RPMI7951 (cell line): ENCODE measurements around the gene SLC12A8. TPM values are rescaled to one million over a fixed set of nuclear protein-coding genes. Genes with fewer than 3 reads are reported as not detected.
A peak's percentile ranks its signal among the peaks of the same experiment; 100 is the strongest.

Experiments used
- DNase-seq: peaks from one replicate; pipeline ENCODE4 v3.0.0-alpha.2; 2012; ENCODE audit warnings: low read depth
- total RNA-seq: library from RNA; depleted of rRNA; stranded (reverse); fragments of >200 nt; shearing (Covaris generic); gene quantifications from 2 replicates; pipeline ENCODE4 v1.2.3, GENCODE V29; 2014

The SLC12A8 gene
- total RNA-seq, 1 experiment from 2014 or later = 26.6 TPM

DNA sequence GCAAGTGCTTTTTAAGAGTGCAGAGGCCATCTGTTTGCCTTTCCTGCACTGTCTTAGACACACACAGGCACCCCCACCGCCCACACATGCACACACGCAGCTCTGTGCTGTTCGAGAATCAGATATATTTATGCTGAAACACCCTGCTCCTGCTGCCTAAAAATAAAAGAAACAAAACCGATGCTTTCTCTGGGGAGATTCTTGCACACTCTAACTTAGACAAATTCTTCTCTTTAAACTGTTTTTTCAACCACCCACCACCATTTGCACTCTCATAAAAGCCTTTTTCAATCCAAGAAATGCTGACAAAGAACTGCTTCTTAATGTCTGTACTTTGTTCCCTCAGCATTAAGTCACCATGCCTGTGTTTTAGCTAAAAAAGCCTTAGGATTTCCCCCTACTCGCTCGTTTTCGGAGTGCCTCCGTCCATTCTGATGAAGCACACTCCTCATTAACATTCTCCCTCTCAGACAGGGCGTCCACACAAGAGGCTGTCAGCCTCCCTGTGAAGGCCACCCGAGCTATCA is 26.2 kb downstream of the SLC12A8 start:
- DNase-seq = no peak

DNA sequence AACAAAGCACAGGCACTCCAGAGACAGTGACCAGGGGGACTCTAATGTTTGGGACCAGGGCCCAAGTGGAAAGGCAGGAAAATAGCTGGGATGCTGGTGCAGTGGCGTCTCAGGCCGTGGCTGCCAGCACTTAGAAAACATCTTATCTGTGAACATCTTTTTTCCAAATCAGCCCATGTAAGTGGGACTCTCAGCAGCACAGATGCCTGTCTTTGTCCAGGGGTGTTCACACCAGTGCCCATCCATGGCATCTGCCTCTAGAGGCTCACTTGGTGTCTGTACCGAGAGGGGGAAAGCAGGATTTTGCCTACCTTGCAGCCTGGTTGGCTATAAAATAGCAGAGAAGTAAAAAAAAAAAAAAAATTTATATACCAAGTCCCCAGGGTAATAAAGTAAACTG is 26.7 kb downstream of the SLC12A8 start:
- DNase-seq = no peak

DNA sequence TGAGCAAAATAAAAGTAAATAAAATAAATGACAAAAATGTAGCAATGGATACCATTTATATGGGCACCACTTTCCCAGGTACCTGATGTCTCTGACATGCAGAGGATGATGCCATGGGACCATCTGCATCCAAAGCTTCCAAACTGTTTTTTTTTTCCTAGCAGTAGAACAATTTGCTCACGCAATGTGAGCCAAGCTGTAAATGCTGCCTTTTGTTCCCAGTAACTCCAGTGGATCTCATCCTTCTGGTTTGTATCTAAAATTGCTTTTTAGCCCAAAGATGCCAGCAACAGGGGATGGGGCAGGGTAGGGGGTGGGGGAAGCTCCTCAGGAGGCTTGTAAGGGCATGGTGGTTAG is 32.7 kb downstream of the SLC12A8 start:
- no peak for DNase-seq

DNA sequence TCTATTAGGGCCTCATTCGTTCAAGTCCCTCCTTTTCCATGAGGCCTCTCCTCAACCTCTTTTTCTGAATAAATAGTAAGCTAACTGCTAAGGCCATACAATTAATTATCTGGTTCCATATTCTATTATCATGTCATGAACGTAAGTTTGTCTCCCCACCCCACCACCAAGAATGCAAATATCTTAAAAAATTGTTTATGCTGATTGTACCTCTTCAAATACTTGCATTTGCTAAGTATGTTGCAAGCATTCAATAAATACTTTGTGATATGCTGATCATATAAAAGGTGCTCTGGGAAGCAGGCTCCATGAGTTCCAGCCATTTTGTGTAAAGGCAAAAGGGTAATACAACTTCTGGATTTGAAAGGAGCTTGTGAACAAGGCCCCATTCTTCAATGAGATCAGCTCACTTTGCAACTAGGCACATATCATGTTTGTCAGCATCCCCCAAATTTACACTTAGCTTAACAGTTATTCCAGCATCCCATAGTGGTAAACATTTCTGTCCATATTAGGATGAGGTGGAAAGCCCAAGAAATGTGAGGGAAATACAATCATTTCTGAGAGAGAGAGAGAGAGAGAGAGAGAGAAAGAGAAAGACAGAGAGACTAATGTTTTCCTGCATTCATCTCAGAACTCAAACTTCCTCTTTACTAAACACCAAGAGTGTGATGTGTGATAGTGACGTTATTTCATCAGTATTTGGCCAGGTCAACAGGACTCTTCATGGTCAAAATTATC is 33.2 kb downstream of the SLC12A8 start:
- no peak for DNase-seq

DNA sequence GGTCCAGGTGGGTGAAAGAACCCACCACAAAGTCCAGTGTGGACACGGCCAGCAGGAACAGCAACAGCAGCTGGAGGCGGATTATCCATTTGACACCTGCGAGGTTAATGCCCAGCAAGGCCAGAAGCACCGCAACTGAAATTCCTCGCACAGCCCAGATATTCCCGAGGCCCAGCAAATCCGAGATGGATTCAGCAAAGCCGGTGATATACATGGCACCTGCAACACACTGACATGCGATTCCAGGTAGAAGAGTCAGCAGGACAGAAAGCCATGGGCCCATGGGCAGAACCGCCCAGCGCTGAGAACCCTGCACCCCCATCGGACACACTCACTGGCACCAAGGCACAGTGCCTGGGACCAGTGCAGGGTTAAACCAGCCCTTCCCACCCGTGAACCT is 34.8 kb downstream of the SLC12A8 start:
- DNase-seq = no peak

DNA sequence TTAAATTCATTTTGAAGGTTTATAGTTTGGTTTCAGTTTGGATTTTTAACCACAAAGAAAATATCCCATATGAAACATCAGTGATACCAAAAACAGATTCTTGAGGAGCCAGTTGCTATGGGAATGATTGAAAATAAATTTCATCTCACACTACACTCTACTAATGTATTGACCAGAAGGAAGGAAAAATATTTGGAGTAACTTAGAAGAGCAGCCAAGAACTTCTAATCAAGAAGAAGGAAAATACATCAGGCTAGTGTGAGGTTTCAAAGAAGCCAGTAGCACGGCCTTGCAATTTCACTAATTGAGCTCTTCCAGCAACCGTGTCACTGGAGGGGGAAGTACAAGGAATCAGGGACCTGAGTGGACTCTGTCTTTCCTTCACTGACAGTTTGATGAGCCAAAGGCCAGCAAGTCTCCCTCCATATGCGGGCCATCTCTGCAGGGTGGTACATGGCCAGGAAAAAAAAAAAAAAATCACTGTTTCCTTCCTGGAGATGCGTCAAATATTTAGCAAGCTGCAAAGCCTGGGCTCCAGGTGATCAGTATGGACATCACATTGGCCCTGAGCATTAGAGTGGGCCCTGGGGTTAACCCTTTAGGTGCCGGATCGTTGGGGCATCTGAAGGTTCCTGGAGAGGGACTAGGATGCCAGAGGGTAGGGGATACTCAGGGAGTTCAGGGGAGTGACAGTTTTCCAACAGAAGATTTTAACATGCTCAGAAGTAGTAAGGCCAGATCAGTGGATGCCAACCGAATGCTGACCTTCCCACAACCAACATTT is 37.1 kb downstream of the SLC12A8 start:
- no peak for DNase-seq

DNA sequence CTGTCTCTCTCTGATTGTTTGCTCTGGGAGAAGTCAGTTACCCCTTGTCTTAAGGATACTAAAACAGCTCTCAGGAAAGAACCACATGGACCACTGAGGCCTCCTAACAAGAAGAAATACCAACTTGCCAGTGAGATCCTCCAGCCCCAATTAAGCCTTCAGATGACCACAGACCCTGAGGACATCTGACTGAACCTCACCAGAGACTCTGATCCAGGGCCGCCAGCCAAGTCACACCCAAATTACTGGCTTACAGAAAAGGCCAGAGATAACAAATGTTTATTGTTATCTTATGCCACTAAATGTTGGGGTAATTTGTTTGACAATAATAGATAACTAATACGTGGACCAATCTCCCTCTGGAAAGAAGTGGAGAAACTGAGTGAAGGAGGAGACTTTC is 40.2 kb downstream of the SLC12A8 start:
- DNase-seq = no peak

DNA sequence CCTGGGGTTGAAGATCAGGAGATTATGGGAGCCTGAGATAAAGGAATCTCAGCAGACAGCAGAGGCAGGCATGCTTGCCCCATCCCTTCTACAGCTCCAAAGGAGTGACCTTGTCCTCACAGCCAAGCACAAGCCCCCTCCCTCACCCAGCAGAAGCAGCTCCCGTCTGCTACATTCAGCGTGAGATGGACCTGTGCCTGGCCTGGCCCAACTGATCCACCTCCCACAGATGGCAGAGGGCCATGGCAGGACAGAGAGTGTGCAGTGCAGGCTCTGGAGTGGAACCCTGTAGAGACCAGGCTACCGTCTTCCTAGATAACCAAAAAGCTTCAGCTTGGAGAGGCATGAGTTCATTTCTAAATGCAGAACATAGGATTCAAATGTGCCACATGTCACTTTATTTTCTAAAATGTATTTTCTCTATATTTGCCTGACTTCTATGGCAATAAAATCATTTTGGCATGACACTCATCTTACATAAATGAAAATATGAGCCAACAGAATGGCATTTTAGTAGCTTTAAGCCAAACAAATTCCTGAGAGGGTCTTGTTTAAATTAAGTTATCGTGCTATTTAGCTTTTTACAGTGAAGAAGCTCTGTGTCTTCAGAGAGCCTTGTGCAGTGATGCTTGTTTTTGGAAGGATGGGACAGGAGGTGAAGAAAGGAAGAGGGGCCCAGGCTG is 43.7 kb downstream of the SLC12A8 start:
- no peak for DNase-seq

DNA sequence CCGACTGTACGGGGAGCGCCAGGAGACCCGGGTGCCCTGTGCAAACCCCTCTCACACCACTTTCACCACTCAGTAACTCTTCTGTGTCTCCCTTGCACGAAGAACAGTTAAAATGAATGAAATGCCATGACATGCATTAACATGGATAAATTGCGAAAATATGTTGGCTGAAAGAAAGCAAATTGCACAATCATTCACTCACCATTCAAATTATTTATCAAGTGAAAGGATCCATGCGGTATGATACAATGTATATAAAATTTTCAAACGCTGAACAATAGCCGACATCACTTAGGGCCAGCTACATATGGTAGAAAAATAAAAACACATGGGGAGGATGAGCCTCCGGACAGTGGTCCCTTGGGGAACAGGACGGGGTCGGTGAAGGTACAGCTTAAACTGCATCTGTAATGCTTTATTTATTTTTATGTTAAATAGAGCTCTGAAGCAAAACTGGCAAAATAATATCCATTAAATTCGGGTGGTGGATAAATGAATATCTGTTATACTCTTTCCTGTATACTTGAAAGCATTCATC is 45.9 kb downstream of the SLC12A8 start:
- no peak for DNase-seq

DNA sequence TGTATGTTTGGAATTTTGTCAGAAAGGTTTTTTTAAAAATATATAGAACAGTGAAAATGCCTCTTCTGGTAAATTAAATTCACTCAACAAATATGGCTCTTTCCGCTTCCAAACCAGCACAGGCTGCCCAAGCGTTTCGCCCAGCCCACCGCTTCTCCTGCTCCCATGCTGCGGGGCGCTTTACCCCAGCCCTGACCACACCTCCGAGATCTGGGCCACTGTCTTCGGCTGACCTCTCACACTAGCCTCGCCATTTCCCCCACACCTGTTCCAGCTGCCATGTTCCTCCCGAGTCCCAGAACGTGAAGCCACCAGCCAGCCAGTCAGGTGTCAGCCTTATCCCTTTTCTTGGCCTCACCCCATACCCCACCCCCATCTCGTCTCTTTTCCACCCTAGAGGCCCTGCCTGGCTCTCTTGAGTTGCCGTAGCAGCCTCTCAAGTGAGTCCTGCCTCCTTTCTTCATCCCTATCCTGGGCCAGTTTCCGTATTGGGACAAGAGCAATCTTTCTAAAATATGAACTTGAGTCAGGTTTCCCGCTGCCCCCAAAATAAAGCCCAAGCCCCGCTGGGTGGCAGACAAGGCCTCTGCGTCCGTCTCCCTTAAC is 46.5 kb downstream of the SLC12A8 start:
- no peak for DNase-seq

DNA sequence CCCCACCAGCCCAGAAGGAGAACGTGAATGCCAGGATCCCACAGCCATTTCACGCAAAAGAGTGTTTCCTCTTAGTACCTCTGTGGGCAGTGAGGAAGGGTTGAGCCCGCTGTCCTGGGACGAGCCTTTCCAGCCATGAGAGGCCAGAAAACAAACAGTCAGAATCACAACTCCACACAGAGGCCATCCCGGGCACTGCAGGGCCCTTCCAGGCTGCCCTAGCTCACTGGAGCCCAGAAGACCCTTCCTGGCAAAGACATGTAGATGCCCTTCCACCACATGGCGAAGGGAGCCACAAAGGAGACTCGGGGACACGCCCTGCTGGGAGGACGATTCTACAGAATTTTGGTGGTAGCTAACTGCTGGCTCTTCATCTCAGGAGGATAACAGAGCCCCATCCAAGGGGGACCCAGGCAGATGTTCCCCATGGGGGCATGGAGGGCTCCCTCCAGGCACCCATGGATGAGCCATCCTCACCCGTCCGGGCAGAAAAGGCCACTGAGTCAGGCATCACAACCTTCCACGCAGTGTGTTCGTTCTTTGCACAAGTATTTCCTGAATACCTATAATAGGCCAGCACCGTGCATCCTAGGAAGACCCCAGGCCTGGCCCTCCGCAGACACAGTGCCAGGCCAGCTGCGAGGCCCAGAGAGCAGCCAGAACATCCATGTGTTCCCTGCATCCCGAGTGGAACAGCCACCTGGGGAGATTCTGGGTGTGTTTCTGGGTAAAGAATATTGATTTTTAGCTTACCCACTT is 47.2 kb downstream of the SLC12A8 start:
- peak; percentile 52 for DNase-seq

DNA sequence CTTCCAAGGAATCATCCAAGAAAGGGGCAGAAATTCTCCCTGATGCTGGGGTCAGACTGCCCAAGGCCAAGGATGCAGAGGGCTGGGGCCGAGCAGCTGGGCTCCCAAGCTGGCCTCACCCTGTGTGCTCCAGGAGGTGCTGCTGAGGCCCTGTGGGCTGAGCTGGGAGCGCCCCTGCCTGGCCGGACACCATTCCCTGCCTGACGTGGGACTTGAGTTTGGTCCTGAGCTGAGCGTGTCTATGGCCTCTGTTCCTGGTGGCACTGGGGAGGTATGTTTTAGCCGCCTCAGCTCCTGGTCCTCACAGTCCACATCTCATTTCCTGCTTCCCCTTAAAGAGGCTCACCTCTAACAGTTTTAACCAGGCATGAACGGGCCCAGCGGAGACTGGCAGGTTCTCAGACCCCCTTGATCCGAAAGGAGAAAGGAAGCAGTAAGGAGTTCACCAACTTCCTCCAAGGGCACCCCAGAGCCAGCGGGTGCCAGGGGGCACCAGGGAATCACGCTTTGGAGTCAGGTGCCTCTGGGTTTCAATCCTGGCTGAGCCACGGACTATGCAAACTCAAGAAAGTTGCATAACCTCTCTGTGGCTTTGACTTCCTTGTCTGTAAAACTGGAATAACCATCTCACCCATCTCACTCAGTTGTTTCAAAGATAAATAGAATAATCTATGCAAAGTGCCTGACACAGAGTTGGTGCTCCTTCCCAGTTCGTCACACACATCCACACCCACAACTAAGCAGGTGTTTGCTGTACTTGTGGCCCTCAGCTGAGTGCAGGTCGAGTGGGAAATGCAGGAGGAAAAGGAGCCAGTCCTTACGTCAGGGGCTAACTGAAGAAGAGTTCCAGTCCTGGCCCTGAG is 48.6 kb downstream of the SLC12A8 start:
- DNase-seq = peak; percentile 51

DNA sequence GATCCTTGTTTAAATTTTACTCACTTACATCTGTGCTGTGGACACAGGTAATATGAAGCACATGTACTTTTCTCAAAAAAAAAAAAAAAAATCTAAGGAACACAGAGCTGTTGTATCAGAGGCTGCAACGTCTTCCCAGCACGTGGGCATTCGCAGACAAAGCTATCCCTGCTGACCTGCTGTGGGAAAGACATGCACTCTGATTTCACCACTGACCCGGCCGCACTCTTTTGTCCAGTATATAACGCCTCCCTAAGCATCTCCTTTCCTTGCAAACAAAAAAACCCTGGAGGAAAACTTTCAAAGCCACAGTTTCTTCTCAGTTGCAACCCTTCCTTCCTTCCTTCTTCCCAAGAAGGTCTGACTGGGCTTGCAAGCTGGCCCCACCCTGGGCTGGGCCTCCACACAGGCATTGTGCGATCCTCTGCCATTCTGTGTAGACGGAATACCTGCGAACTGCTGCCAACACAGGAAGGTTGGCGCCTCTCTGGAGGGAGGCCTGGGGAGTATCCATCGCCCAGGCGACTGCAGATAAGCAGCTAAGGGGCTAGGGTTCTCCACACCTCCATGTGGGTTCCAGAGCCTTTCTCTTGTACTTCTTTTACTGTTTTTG is 50.8 kb downstream of the SLC12A8 start:
- no peak for DNase-seq

DNA sequence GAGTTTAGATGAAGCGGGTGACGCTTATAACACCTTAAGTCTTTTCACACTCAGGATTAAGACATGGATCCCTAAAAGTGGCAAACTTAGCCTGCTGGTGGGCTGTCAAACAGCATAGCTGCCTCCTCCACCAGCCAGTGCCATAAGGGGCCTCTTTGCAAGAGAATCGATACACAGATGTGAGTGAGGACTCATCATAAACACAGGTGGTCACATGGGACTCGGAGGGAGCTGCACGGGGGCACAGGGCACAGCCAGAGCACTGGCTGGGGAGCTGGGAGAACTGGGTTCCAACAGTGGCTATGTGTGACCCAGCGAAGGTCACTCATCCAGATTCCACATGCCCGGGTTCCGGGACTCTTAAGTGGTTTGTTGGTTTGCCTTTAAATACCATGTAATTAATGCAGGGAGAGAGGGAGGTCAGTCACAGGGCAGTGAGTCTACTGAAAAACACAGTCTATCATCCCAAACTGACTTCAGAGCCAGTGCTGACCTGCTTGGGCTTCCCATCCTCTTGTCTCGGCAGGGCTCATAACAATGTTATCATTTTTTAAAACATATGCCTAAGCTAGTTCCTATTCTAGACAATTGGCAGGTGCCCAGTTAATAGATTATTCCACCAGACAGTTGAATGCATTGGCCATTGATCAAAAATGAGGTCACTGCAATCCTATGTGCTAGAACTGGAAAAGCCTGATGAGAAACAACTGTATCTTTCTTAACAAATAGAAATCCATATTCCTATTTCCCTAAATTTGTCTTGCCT is 51.8 kb downstream of the SLC12A8 start:
- DNase-seq = peak; percentile 60

DNA sequence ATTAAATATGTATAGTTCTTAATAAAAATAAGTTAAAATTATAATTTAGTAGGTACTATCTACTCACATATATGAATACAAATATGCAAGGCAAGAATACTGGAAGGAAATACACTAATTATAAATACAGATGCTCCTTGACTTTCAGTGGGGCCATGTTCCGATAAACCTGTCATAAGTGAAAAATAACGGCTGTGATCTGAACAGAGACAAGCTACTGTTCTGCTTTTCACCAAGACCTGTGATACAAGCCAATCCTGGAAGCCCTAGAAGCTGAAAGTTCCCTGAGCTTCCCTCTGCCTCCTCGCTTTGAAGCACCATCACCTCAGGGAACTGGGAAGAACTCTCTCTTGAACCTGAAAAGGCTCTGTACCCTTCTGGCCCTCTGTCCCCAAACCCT is 55.4 kb downstream of the SLC12A8 start:
- DNase-seq = no peak

DNA sequence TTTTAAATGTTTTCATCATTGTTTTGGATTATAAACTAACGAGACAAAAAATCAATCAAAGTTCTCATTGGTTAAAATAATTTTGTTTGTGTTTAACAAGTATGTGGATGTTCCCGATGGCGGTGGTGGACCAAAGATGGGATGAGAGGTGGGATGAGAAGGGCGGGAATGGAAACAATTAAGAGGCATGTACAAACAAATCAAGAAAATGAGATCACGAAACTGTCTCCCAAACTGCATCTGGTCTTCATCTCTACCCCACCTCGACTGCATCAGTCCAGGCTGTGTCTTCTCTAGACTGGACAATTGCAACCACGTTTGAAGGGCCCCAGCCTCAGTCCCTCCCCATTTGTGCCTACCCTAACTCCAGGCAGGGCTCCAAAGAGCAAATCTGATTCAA is 56.1 kb downstream of the SLC12A8 start:
- DNase-seq = no peak

DNA sequence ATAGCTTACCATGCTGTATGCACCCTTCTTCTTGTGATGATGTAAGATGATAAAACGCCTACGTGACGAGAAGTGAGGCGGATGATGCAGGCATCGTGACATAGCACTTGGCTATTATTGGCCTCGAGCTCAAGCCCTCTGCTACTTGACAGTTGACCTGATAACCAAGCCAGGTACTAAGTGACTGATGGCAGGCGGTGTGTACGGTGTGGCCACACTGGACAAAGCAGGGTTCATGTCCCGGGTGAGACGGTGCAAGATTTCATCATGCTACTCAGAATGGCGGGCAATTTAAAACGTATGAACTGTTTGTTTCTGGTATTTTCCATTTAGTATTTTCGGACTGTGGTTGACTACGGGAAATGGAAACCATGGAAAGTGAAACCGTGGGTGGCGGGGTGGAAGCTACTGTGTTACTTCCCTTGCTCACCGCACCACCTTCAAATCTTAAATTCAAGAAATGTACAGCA is 57.7 kb downstream of the SLC12A8 start:
- DNase-seq = no peak

DNA sequence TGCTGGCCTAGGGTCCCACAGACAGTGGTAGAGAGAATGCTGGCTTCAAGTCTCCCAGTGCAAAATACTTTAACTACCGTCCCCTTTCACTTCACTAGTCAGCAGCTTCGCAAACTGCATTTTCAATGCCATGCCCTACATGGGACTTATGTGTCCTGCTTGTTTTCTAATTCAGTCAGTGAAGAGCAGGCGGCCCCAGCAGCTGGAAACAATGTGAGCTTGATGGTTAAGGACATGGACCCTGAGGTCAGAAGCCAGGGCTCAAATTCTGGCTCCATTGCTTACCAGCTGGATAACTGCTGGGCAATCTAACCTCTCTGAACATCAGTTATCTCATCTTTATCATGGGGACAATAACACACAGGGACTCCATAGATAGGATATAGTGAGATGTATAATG is 58.4 kb downstream of the SLC12A8 start:
- DNase-seq = no peak

DNA sequence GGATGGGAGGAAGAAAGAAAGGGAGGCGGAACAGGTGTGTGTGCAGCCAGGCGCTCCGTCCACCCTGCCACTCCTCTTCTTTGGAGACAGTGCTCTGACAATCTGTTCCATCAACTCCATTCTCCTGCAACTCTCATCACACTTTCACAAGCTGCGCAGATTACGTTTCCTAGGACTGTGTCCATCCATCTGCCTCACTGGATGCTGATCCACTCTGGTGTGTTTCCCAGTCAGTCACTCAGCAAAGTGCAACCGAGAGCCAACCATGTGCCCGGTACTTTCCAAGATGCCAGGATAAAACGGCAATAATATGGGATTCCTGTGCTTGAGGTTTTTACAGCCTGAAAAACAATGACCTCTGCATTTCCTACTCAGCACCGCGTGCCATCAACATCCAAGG is 59.6 kb downstream of the SLC12A8 start:
- DNase-seq = no peak
